H9 (cell line): ENCODE measurements around the gene FSHR. TPM values are rescaled to one million over a fixed set of nuclear protein-coding genes. Genes with fewer than 3 reads are reported as not detected.

Experiments
- DNase-seq: peaks from one replicate; pipeline ENCODE4 v3.0.0-alpha.2; 2017
- H2AFZ ChIP-seq: one replicate; pipeline ENCODE4 v1.6.1; 2013; ENCODE audit warnings: mild to moderate bottlenecking, low read length, control low read depth, moderate library complexity
- H2AK5ac ChIP-seq: 2 replicates; pipeline ENCODE4 v1.6.1; 2013; ENCODE audit warnings: low read length, control low read depth, mixed read lengths; ENCODE audit not compliant: insufficient read length
- H2BK120ac ChIP-seq: one replicate; pipeline ENCODE4 v1.6.1; 2013; ENCODE audit warnings: low read depth, mild to moderate bottlenecking, low read length, control low read depth, inconsistent platforms; ENCODE audit not compliant: poor library complexity, severe bottlenecking
- H2BK12ac ChIP-seq: 2 replicates; pipeline ENCODE4 v1.6.1; 2013; ENCODE audit warnings: low read length, control low read depth, mixed read lengths, low read depth; ENCODE audit not compliant: insufficient read length
- H2BK15ac ChIP-seq: 2 replicates; pipeline ENCODE4 v1.6.1; 2013; ENCODE audit warnings: low read depth, low read length, control low read depth
- H2BK20ac ChIP-seq: one replicate; pipeline ENCODE4 v1.6.1; 2013; ENCODE audit warnings: low read depth, mild to moderate bottlenecking, low read length, control low read depth, inconsistent platforms; ENCODE audit not compliant: poor library complexity, severe bottlenecking
- H2BK5ac ChIP-seq: 2 replicates; pipeline ENCODE4 v1.6.1; 2013; ENCODE audit warnings: low read length, control low read depth, mixed read lengths; ENCODE audit not compliant: insufficient read length
- H3K14ac ChIP-seq: 2 replicates; pipeline ENCODE4 v1.6.1; 2013; ENCODE audit warnings: low read length, control low read depth; ENCODE audit not compliant: insufficient read depth
- H3K18ac ChIP-seq: 2 replicates; pipeline ENCODE4 v1.6.1; 2013; ENCODE audit warnings: low read depth, mild to moderate bottlenecking, mixed read lengths, low read length, control low read depth; ENCODE audit not compliant: insufficient read length
- H3K23ac ChIP-seq: 2 replicates; pipeline ENCODE4 v1.6.1; 2013; ENCODE audit warnings: low read length, control low read depth, mixed read lengths, low read depth; ENCODE audit not compliant: insufficient read length
- H3K23me2 ChIP-seq: 2 replicates; pipeline ENCODE4 v1.6.1; 2013; ENCODE audit warnings: low read depth, mild to moderate bottlenecking, mixed read lengths, low read length, control low read depth; ENCODE audit not compliant: insufficient read length, poor library complexity, severe bottlenecking
- H3K27ac ChIP-seq: 2 replicates; pipeline ENCODE4 v1.5.1; 2013; ENCODE audit warnings: low read length, control low read depth, mixed read lengths, low read depth; ENCODE audit not compliant: insufficient read length
- H3K27me3 ChIP-seq: 2 replicates; pipeline ENCODE4 v1.6.1; 2013; ENCODE audit warnings: low read length, control low read depth, inconsistent platforms; ENCODE audit not compliant: insufficient read depth
- H3K4ac ChIP-seq: 2 replicates; pipeline ENCODE4 v1.6.1; 2013; ENCODE audit warnings: low read depth, mild to moderate bottlenecking, control low read depth, inconsistent platforms, low read length, moderate library complexity
- H3K4me1 ChIP-seq: 2 replicates; pipeline ENCODE4 v1.6.1; 2013; ENCODE audit warnings: low read length, control low read depth, inconsistent platforms; ENCODE audit not compliant: insufficient read depth
- H3K4me2 ChIP-seq: 2 replicates; pipeline ENCODE4 v1.6.1; 2013; ENCODE audit warnings: low read length, control low read depth, mixed read lengths; ENCODE audit not compliant: insufficient read length, insufficient read depth
- H3K56ac ChIP-seq: 2 replicates; pipeline ENCODE4 v1.6.1; 2013; ENCODE audit warnings: low read depth, mild to moderate bottlenecking, mixed read lengths, low read length, control low read depth; ENCODE audit not compliant: insufficient read length
- H3K79me1 ChIP-seq: 2 replicates; pipeline ENCODE4 v1.6.1; 2013; ENCODE audit warnings: low read depth, mild to moderate bottlenecking, moderate library complexity, low read length, control low read depth, inconsistent platforms; ENCODE audit not compliant: insufficient read depth, poor library complexity, severe bottlenecking
- H3K79me2 ChIP-seq: 2 replicates; pipeline ENCODE4 v1.6.1; 2013; ENCODE audit warnings: low read length, control low read depth, inconsistent platforms; ENCODE audit not compliant: insufficient read depth
- H3K9ac ChIP-seq: 2 replicates; pipeline ENCODE4 v1.6.1; 2013; ENCODE audit warnings: low read length, control low read depth, mixed read lengths; ENCODE audit not compliant: insufficient read length; ENCODE audit errors: extremely low read depth
- H3K9me3 ChIP-seq: one replicate; pipeline ENCODE4 v1.6.1; 2013; ENCODE audit warnings: low read depth, low read length, inconsistent platforms; ENCODE audit not compliant: control insufficient read depth
- H3T11ph ChIP-seq: one replicate; pipeline ENCODE4 v1.6.1; 2013; ENCODE audit warnings: mild to moderate bottlenecking, low read length, control low read depth, inconsistent platforms
- H4K20me1 ChIP-seq: one replicate; pipeline ENCODE4 v1.6.1; 2013; ENCODE audit not compliant: control insufficient read depth, insufficient read length, insufficient read depth
- H4K5ac ChIP-seq: 2 replicates; pipeline ENCODE4 v1.6.1; 2013; ENCODE audit warnings: low read depth, mild to moderate bottlenecking, mixed read lengths, low read length, control low read depth; ENCODE audit not compliant: insufficient read length
- H4K8ac ChIP-seq: replicated peaks from 2 replicates; pipeline ENCODE4 v1.6.1; 2013; ENCODE audit warnings: low read length, control low read depth, mixed read lengths, low read depth; ENCODE audit not compliant: insufficient read length
- H4K91ac ChIP-seq: 2 replicates; pipeline ENCODE4 v1.6.1; 2013; ENCODE audit warnings: low read depth, mild to moderate bottlenecking, moderate library complexity, mixed read lengths, low read length, control low read depth; ENCODE audit not compliant: insufficient read length
- H3K27ac Mint-ChIP-seq, 3 experiments: 2 replicates in 2 of 3; 3 replicates in 1 of 3; pipeline ENCODE4 v1.8.0; 2020 to 2021; ENCODE audit warnings: mixed read lengths in 3 of 3, mild to moderate bottlenecking in 1 of 3, moderate library complexity in 1 of 3
- H3K27me3 Mint-ChIP-seq: 2 replicates; pipeline ENCODE4 v1.8.0; 2021; ENCODE audit warnings: low read depth, mild to moderate bottlenecking, moderate library complexity, mixed read lengths
- H3K36me3 Mint-ChIP-seq, 3 experiments: 2 replicates in 2 of 3; 3 replicates in 1 of 3; pipeline ENCODE4 v1.8.0; 2020 to 2021; ENCODE audit warnings: low read depth in 3 of 3, mixed read lengths in 3 of 3; ENCODE audit not compliant: insufficient read depth in 1 of 3
- H3K4me1 Mint-ChIP-seq, 2 experiments: 2 replicates each; pipeline ENCODE4 v1.8.0; 2020; ENCODE audit warnings: mixed read lengths in 2 of 2
- H3K4me3 Mint-ChIP-seq, 2 experiments: 2 replicates in 1 of 2; 3 replicates in 1 of 2; pipeline ENCODE4 v1.8.0; 2020 to 2021; ENCODE audit warnings: mild to moderate bottlenecking in 2 of 2, mixed read lengths in 2 of 2, moderate library complexity in 1 of 2
- H3K9me3 Mint-ChIP-seq, 2 experiments: 2 replicates in 1 of 2; 3 replicates in 1 of 2; pipeline ENCODE4 v1.8.0; 2020; ENCODE audit warnings: mild to moderate bottlenecking in 2 of 2, mixed read lengths in 2 of 2, moderate library complexity in 1 of 2
- CTCF ChIP-seq: fragments of 200-600 bp; sonication (generic); conservative IDR thresholded peaks from 3 replicates; pipeline ENCODE4 v1.8.0; 2021; ENCODE audit warnings: antibody characterized with exemption, mild to moderate bottlenecking
- WGBS: extraction: QIAGEN DNeasy Blood & Tissue Kit; methylation state at CpG from one replicate; pipeline ENCODE4 v1.1.7; 2013; ENCODE audit warnings: missing lambda C conversion rate, low lambda C conversion rate, mixed read lengths; ENCODE audit not compliant: insufficient read length; ENCODE audit errors: extremely low coverage; 5-methylcytosine and 5-hydroxymethylcytosine counted together
- total RNA-seq: library from RNA; stranded (reverse); gene quantifications from 2 replicates; pipeline ENCODE4 v1.2.1, GENCODE V29; 2021

The FSHR gene
- total RNA-seq, 1 experiment from 2014 or later = not detected

GRCh38 chr2:48944956-48945355, 209.4 kb downstream of the FSHR start:
- Mint-ChIP-seq H3K36me3 (no peaks in the 10 kb centered on the region), H3K27ac (no peak overlapping the region), H3K4me1 (peaks cover 6 to 7% of the 10 kb centered on the region in 2 experiments), H3K9me3 (no peaks in the 10 kb centered on the region), H3K4me3 (no peak overlapping the region), H3K27me3 (no peaks in the 10 kb centered on the region)
- Histone ChIP-seq H3K79me1 (no peaks in the 10 kb centered on the region), H3K27me3 (no peaks in the 10 kb centered on the region), H2BK12ac (no peak overlapping the region), H2BK120ac (no peak overlapping the region), H2BK20ac (no peak overlapping the region), H3T11ph (no peak overlapping the region), H3K4me1 (no peaks in the 10 kb centered on the region), H3K9me3 (no peaks in the 10 kb centered on the region), H3K27ac (no peak overlapping the region), H3K23ac (no peak overlapping the region), H4K20me1 (no peaks in the 10 kb centered on the region), H2AFZ (no peak overlapping the region), H3K4me2 (no peak overlapping the region), H3K23me2 (no peaks in the 10 kb centered on the region), H3K4ac (no peak overlapping the region), H3K18ac (no peak overlapping the region), H3K56ac (no peak overlapping the region), H4K8ac (no peak overlapping the region), H2BK15ac (no peak overlapping the region), H3K9ac (no peak overlapping the region), H2AK5ac (no peak overlapping the region), H4K5ac (no peak overlapping the region), H2BK5ac (no peak overlapping the region), H3K79me2 (no peaks in the 10 kb centered on the region), H3K14ac (no peak overlapping the region), H4K91ac (no peak overlapping the region)
- no CpG with 5 or more reads among the region's 1 CpG for WGBS
- TF ChIP-seq CTCF = no peak
- no peak for DNase-seq
